ENCODE results near the gene C15orf62.

- no peak for TF ChIP-seq POLR2AphosphoS5 (IDR thresholded peaks at IDR 0.05)
- no peak for TF ChIP-seq CTCF (IDR thresholded peaks at IDR 0.05; ENCODE audit: poor library complexity, severe bottlenecking)
- no peak for TF ChIP-seq EZH2 (IDR thresholded peaks at IDR 0.05; ENCODE audit: borderline replicate concordance, insufficient read depth, low read length, poor library complexity, severe bottlenecking)
- TF ChIP-seq TAF1 (IDR thresholded peaks at IDR 0.05; ENCODE audit: low read depth), result no peak
Measured at GRCh38 chr15:40790718-40791117, 20.9 kb downstream of the C15orf62 start.

Data from neural cell (in vitro differentiated cells).